Stimulated activated CD8-positive, alpha-beta memory T cell treated with anti-CD3 and anti-CD28 coated beads, Interleukin-12 subunit alpha, Interleukin-12 subunit beta, amount 100 ng/mL, for 1 hour (primary cell): ENCODE measurements around the gene NOS2.
"Not testable (repeated sequence)": the region's sequence is repeated elsewhere in the genome, so short reads cannot be mapped to it uniquely, and the experiment has no call there.

ENCODE experiments used
- DNase-seq: peaks from one replicate; pipeline ENCODE4 v3.0.0-alpha.2; 2020; ENCODE audit warnings: low read depth

Gene NOS2

DNA sequence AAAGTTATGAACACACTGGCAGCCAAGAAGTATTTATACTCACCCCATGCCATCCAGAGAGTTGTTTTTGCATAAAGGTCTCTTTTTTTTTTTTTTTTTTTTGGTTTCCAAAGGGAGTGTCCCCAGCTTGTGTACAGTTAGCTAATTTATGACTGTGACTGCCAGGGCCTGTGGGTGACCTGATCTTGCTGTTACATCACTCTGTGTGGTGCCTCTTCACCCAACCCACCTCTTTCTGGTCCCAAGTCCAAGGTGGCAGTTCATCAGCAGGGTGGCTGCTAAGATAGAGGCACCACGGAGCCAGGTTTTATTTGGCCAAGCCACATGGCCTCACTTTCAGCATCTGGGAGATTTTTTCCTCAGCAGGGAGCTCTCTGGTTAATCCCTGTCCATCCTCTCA is at the start of gene NOS2:
Gene NOS2, minus strand, starts transcription at position 8 of the 400 bp plus-strand sequence. CDS start 1,720 bp downstream, outside the sequence.
- no peak for DNase-seq

DNA sequence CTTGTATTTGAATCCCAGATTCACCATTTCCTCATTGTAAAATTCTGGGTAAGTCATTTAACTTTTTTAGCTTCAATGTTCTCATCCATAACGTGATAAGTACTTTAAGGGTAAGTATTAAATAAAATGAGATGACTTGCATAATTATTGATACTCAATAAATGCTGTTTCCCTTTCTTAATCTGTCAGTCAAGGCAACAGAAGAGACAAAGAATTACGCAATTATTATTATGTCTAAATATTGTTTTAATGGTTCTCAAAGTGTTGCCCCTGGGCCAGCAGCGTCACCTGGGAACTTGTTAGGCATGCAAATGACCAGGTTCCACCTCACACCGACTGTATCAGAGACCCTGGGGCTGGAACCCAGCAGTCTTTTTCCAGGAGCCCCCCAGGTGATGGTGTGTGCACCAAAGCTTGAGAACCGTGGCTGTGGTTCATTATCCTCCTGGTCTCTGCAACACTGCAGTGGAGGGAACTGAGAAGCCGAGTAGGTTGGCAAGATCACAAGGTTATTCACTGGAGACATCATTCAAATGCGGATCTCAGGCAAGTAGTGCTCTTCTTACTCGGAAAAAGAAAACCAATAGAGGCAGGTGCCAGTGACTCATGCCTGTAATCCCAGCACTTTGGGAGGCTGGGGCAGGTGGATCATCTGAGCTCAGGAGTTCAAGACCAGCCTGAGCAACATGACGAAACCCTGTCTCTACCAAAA is 49.3 kb upstream of the NOS2 start:
- DNase-seq, result no peak

DNA sequence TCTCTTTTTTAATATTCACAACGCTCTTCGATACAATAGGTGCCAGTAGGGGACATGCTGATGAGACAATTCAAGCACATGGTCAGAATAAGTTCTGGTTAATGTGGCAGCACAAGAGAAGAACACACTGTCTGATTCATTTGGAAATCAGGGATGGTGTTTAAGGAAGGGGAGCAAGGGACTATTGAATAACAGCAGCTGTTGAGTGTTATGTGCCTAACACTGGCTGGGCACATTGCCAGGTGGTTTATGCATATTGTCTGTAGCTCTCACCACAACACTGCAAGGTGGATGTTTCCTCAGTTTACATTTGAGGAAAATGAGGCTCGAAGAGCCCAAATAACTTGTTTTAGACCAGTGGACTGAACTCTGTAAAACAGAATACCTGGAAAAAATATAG is 48.6 kb upstream of the NOS2 start:
- DNase-seq, result no peak

DNA sequence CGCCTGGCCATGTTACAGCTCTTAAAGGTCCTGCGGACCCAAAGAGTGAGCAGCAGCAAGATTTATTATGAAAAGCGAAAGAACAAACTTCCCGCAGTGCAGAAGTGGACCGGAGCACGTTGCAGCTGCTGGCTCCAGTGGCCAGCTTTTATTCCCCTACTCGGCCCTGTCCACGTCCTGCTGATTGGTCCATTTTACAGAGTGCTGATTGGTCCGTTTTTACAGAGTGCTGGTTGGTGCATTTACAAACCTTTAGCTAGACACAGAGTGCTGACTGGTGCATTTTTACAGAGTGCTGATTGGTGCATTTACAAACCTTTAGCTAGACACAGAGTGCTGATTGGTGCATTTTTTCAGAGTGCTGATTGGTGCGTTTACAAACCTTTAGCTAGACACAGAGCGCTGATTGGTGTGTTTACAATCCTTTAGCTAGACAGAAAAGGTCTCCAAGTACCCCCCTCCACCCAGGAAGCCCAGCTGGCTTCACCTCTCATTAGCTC is 46.5 kb upstream of the NOS2 start:
- DNase-seq, result not testable (repeated sequence)

DNA sequence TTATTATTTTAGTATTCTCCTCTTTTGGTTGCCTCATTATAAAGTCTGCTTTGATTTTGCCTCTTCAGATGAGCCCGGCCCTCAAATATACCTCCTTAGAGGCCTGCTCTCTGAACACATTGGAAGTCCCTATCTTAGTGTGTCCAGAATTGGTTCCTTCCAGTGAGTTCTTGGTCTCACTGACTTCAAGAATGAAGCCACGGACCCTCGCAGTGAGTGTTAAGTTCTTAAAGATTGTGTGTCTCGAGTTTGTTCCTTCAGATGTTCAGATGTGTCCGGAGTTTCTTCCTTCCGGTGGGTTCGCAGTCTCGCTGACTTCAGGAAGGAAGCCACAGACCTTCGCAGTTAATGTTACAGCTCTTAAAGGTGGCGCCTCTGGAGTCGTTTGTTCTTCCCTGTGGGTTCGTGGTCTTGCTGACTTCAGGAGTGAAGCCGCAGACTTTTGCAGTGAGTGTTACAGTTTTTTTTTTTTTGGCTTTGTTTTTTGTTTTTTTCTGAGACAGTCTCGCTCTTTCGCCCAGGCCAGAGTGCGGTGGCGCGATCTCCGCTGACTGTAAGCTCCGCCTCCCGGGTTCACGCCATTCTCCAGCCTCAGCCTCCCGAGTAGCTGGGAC is 45.8 kb upstream of the NOS2 start:
- peak; percentile 18 for DNase-seq

DNA sequence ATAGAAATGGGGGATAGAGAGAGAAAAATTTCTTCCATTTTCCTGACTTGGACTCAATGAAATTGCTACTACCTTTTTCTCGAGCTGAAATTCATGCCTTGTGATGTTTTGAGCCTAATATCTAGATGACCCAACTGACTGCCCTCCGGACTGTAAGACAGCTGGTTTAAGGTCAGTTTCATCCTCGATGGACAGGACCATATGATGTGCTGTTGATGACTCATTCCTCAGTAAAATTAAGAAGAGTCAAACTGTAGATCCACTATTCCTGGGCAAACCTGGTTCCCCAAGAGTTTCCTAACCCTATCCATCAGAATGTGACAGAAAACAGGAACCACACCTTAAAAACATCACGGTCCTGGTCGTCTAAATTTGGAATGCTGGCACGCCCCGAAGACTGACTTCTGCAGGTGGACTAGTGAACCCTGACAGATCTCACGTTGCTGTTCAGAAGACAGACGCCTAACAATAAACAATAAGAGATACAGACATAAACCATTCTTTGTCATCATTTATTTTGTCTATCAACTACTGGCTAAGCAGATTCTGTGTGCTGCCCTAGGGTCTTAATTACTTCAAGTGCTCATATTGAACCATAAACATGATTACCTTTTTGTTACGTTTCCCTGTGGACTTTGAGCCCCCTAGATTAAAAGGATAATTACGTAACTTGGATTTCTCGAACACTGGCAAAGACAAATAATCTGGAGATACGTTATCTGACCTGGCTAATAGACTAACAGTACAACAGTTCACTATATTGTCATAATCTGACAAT is 45.1 kb upstream of the NOS2 start:
- no peak for DNase-seq

DNA sequence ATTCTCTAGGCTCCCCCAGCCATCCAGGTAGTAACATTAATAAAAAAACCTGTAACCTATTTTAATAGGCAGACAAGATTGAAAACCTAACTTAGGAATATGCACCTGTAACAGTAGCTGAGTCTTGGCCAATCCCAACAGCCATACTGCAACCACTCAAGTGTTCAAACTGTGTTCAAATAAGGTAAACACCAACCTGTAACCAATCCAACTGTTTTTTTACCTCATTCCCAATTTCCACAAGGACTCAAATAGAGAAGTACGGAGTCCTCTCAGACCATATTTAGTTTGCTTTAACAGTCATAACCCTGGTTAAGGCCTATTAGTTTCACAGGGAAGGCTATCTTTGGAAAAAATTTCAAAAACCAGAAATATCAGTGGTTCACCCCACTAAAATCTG is 40.4 kb upstream of the NOS2 start:
- DNase-seq, result no peak

DNA sequence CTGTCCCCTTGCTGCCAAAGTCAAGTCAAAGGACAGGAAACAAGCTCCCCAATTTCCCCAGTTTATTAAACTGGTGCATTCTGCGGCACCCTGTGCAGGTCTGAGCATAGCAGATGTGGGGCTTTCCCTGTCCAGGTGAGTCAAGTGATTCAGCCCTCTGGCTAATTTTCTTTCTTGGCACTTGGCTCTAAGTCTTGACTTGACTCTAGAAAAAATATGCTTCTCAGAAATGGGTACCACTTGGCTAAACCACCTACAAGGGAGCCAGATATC is 40.0 kb upstream of the NOS2 start:
- DNase-seq, result not testable (repeated sequence)

DNA sequence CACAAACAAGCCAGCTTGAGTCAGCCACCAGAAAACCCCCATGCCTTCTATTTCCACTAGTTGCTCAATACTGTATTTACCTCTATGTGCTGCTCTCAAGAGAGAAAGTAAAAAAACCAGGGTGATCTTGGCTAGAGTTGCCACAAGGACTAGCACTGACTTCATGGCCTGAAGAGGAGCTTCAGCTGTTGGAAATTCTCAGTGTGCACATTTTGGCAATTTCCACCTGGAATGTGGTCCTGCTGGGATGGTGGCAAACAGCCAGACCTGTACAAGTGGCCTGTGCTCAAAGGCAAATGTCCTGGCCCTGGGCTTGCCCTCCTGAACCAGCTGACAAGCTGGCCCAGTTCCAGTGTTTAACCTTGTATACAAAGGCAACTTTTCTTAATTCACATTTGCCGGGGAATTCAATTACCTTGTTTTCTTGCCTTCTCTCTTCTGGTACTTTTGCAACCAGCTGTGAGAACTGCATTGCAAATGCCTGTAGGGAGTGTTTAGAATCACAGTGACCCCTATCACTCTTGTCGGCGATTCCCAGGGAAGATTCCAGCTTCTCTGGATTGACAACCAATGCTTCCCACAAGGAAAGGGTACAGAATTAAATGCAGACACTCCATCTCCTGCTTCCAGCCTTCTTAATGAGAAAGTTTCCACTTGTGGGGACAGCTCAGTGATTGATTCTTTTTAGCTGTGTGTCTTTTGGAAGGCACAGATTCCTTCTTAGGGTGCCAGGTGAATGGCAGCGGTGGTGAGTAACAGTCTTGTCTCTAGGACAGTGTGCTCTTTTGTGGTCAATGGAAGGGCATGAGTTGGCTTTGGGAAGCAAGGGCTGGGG is 39.5 kb upstream of the NOS2 start:
- not testable (repeated sequence) for DNase-seq

DNA sequence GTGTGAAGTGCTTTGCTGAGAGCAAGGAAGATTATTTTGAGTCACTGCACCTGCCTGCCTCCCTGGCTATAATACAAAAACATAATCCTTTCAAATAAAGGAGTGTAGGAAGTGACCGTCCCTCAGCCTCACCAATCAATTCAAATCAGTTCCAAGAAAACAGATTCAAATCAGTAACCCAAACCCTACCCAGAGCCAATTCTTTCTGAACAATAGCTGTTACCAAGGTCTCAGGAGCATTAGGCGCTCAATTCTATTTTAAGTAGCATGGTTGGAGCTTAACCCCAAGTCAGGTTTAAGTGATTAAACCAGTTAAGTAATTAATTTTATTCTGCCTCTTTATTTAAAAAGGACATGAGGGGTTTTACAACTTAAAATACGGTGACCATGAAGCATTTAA is 38.3 kb upstream of the NOS2 start:
- DNase-seq, result not testable (repeated sequence)

DNA sequence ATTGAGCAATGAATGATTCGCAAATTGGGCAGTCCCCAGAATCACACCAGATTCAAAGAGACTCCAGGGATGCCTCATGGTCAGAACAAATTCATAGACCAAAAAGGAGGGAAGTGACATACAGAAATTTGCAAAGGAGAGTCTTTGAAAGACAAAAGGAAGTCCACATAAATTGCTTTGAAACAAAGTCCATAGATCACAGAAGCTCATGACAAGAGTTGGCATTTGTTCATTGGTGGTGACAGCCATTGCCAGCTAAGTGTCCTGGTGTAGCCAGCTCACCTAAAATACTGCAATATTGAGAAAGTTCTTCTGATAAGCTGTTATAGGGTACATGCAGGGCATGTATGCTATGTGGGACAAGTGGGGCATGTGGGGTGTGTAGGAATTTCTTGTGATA is 37.4 kb upstream of the NOS2 start:
- DNase-seq, result not testable (repeated sequence)

DNA sequence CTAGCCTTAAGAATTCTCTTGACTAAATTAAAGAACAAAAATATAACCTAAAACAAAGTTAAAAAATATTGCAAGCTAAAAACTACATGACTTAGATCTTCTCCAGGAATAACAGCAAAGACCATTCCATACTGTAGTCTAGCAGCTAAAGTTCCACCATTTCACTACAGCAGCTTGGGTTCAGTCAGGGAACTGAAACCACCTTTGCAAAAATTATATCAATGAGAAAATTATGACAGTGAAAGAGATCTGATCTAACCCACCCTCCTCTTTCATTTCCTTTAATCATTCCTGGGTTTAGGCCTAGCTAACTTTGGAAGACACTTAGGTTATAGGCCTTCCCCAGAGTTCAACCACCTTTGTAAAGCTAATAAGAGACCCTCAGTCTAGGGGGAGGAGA is 36.3 kb upstream of the NOS2 start:
- DNase-seq, result no peak

DNA sequence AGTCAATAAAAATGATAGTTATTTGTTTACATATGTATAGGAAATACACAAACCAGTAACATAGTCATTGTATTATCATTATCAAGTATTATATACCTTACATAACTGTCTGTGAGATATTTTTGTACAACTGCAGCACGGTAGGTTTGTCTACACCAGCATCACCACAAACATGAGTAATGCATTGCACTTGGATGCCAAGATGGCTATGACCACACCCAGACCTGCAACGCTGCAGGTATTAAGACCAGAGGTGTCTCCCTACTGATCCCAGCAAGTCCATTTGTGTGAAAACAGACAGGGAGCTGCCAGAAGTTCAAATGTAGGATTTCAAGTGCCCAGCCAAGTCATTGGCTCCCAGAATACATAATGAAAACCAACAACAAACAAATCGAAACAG is 34.2 kb upstream of the NOS2 start:
- no peak for DNase-seq

DNA sequence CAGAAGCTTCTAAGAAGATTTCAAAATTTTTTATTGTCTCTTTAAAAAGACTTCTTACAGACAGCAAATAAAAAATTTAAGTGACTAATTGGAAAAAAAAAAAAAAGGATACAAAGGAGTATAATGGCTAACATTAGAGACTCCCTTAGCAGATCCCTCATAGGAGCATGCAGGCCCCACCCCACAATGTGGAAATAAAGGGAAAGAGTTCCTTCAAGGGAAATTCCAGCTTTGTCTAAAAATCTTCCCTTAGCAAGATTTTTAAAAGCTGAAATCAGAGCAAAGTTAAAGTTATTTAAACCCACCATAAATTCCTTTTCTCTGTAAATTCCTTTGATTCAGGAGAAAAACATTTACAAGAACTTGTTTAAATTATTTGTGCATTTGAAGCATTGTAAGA is 32.5 kb upstream of the NOS2 start:
- DNase-seq, result no peak

DNA sequence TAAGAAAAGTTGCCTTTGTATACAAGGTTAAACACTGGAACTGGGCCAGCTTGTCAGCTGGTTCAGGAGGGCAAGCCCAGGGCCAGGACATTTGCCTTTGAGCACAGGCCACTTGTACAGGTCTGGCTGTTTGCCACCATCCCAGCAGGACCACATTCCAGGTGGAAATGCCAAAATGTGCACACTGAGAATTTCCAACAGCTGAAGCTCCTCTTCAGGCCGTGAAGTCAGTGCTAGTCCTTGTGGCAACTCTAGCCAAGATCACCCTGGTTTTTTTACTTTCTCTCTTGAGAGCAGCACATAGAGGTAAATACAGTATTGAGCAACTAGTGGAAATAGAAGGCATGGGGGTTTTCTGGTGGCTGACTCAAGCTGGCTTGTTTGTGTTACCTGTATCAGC is 29.6 kb upstream of the NOS2 start:
- DNase-seq, result not testable (repeated sequence)

DNA sequence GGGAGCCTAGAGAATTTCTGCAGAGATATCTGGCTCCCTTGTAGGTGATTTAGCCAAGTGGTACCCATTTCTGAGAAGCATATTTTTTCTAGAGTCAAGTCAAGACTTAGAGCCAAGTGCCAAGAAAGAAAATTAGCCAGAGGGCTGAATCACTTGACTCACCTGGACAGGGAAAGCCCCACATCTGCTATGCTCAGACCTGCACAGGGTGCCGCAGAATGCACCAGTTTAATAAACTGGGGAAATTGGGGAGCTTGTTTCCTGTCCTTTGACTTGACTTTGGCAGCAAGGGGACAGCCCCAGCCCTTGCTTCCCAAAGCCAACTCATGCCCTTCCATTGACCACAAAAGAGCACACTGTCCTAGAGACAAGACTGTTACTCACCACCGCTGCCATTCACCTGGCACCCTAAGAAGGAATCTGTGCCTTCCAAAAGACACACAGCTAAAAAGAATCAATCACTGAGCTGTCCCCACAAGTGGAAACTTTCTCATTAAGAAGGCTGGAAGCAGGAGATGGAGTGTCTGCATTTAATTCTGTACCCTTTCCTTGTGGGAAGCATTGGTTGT is 28.9 kb upstream of the NOS2 start:
- not testable (repeated sequence) for DNase-seq

DNA sequence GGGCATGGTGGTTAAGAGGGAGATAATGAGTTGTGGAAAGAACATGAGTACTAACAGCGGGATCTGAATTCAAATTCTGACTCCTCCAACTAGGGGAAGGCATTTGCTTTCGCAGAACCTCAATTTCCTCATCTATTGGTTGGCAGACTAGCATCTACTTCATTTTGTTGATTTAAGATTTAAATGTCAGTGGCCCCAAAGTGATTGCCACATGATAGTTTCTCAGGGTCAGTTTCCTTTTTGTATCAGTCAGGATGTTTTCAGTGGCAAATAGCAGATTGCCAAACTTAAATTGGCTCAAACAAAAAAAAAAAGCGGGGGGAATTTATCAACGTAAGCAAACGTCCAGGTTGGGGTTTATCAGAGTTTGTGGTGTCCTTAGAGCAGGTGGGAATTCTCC is 25.1 kb upstream of the NOS2 start:
- DNase-seq, result no peak

DNA sequence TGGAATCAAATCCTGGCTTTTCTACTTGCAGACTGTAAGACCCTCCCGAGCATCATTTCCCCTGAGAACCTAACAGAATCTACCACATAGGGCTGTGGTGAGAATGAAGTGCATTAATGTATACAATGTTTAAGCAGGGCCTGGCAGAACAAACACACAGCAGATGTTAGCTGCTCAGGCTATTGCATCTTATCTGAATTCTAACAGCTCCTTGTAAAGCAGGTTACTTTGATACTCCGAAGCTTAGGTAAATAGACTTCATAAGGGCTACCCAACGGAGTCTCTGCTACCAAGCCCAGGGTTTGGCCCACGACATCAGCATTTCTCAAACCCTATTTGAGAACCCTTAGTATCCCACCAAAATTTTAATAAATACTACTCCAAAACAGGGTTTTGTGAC is 24.4 kb upstream of the NOS2 start:
- no peak for DNase-seq

DNA sequence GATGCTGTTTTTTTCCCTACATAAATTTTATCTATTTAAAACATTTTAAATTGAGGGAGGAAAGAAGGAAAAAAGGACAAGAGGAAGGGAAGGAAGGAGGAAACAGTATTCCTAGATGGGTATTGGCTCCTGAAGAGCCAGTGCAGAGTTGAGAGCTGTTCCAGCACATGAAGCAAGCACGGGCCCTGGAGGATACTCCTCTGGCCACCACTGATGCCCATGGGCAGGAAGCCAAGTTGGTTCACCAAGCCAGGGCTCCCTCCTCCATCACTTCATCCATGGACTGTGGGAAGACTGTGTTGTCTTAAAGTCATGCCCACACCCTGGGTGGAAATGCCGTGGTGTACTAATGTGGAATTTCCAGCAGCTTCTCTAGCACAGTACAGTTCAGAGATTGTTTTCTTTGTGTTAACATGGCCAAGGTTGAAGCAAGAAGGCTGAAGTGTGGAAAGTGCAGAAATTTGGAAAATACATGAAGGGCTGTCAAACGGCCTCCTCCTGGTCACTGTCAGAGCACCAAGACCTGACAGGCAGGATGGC is 23.9 kb upstream of the NOS2 start:
- DNase-seq, result no peak

DNA sequence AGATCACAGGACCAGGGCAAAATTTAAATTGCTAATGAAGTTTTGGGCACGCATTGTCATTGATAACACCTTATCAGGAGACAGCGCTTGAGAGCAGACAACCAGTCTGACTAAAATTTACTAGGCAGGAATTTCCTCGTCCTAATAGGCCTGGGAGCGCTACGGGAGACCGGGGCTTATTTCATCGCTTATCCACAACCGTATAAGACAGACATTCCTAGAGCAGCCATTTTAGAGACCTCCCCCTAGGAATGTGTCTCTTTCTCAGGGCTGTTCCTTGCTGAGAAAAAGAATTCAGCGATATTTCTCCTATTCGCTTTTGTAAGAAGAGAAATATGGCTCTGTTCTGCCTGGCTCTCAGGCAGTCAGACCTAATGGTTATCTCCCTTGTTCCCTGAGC is 21.8 kb upstream of the NOS2 start:
- not testable (repeated sequence) for DNase-seq

DNA sequence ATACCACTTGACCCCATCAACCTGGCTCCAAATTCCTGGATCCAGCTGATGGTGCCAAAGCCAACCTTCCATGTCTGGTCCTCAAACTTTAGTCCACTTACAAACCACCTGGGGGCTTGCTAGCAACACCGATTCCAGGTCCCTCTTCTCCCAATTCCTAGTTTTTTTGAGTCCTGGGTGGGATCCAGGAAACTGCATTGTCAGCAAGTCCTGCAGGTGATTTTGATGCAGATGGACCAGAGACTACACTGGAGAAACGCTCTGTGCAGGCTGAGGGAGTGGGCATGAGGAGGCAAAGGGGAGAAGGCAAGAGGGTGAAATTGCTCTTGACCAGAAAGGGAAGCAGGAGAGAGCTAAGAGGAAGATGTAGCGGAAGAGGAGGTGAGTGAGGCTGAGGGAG is 21.0 kb upstream of the NOS2 start:
- no peak for DNase-seq

DNA sequence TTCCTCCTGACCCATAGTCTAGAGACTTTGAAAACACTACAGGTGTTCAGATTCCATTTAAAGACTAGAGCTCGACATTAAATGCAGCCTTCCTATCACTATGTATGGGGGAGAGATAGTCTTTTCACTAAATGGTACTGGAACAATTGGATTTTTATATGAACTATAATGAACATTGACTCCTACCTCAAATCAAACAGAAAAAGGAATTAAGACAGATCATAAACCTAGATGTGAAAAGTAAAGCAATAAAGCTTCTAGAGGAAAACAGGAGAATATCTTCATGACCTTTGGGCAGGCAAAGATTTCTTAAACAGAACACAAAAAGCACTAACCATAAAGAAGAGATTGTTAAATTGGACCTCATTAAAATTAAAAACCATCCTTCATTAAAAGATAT is 18.8 kb upstream of the NOS2 start:
- DNase-seq, result no peak
